Keratinocyte (primary cell): Measurements from ENCODE around the gene STIM1. TPM values are rescaled to one million over a fixed set of nuclear protein-coding genes. Genes with fewer than 3 reads are reported as not detected.
"Not testable (repeated sequence)": the region's sequence is repeated elsewhere in the genome, so short reads cannot be mapped to it uniquely, and the experiment has no call there.

ENCODE experiments used
- DNase-seq: peaks from one replicate; pipeline ENCODE4 v3.0.0-alpha.2; 2011; ENCODE audit warnings: low read depth, missing footprints, low spot score
- FAIRE-seq: peaks from 2 replicates; lab custom pipeline; 2011; peaks lifted over from hg19 to GRCh38; lab: Jason Lieb, UNC
- H2AFZ ChIP-seq: 2 replicates; pipeline ENCODE4 v1.6.0; 2012; ENCODE audit warnings: low read length, control low read depth, inconsistent platforms; ENCODE audit not compliant: control insufficient read depth
- H3K27ac ChIP-seq: 2 replicates; pipeline ENCODE4 v1.5.1; 2011; ENCODE audit warnings: low read length; ENCODE audit not compliant: control insufficient read depth, insufficient read depth
- H3K27me3 ChIP-seq: 3 replicates; pipeline ENCODE4 v1.6.0; 2011; ENCODE audit warnings: low read length; ENCODE audit not compliant: control insufficient read depth, insufficient read depth; ENCODE audit errors: extremely low read depth
- H3K36me3 ChIP-seq, 2 experiments: 2 replicates in 1 of 2; 3 replicates in 1 of 2; pipeline ENCODE4 v1.5.1; 2011; ENCODE audit warnings: low read length in 2 of 2, mild to moderate bottlenecking in 1 of 2; ENCODE audit not compliant: control insufficient read depth in 2 of 2, insufficient read depth in 2 of 2; ENCODE audit errors: extremely low read depth in 1 of 2
- H3K4me1 ChIP-seq: 3 replicates; pipeline ENCODE4 v1.5.1; 2011; ENCODE audit warnings: low read length; ENCODE audit not compliant: control insufficient read depth, insufficient read depth; ENCODE audit errors: extremely low read depth
- H3K4me2 ChIP-seq: 3 replicates; pipeline ENCODE4 v1.6.0; 2011; ENCODE audit warnings: low read depth, low read length; ENCODE audit not compliant: control insufficient read depth, insufficient read depth; ENCODE audit errors: extremely low read depth
- H3K4me3 ChIP-seq, 3 experiments: fragments of 200-600 bp in 1 of 3; sonication (generic) in 1 of 3; 2 replicates in 2 of 3; 3 replicates in 1 of 3; pipeline ENCODE4 v1.5.1; 2011 to 2016; ENCODE audit warnings: low read length in 3 of 3, mild to moderate bottlenecking in 3 of 3, control low read depth in 2 of 3, inconsistent platforms in 1 of 3, low read depth in 1 of 3, mixed read lengths in 1 of 3, mixed run types in 1 of 3, moderate library complexity in 1 of 3; ENCODE audit not compliant: control insufficient read depth in 2 of 3, insufficient read depth in 2 of 3; ENCODE audit errors: extremely low read depth in 1 of 3
- H3K79me2 ChIP-seq: 2 replicates; pipeline ENCODE4 v1.6.0; 2012; ENCODE audit warnings: low read length; ENCODE audit not compliant: control insufficient read depth, insufficient read depth
- H3K9ac ChIP-seq: 3 replicates; pipeline ENCODE4 v1.6.0; 2011; ENCODE audit warnings: low read length; ENCODE audit not compliant: control insufficient read depth, insufficient read depth; ENCODE audit errors: extremely low read depth
- H3K9me1 ChIP-seq: 3 replicates; pipeline ENCODE4 v1.6.0; 2011; ENCODE audit warnings: low read length; ENCODE audit not compliant: control insufficient read depth, insufficient read depth; ENCODE audit errors: extremely low read depth
- H3K9me3 ChIP-seq: 2 replicates; pipeline ENCODE4 v1.5.1; 2012; ENCODE audit warnings: low read depth, low read length; ENCODE audit not compliant: control insufficient read depth
- H4K20me1 ChIP-seq: 3 replicates; pipeline ENCODE4 v1.6.0; 2011; ENCODE audit warnings: low read length; ENCODE audit not compliant: control insufficient read depth, insufficient read depth; ENCODE audit errors: extremely low read depth
- CTCF ChIP-seq, 3 experiments: IDR thresholded peaks in 1 of 3; conservative IDR thresholded peaks in 1 of 3; optimal IDR thresholded peaks in 1 of 3; 2 replicates in 2 of 3; 3 replicates in 1 of 3; pipeline versions ENCODE3 to v1.5.1; 2011; ENCODE audit warnings: low read length in 3 of 3, mild to moderate bottlenecking in 3 of 3, moderate library complexity in 2 of 3, control low read depth in 1 of 3, inconsistent platforms in 1 of 3; ENCODE audit not compliant: insufficient read depth in 2 of 3; ENCODE audit errors: extremely low read depth in 1 of 3
- EZH2 ChIP-seq: IDR thresholded peaks from one replicate; pipeline ENCODE4 v1.6.1; 2012; ENCODE audit warnings: inconsistent platforms, mild to moderate bottlenecking, low read length, moderate library complexity
- dilution Hi-C: fragments of 300-500 bp; cut with MboI; formaldehyde crosslinking; loops from one replicate; pipeline ENCODE4 v1.7.0; 2020; ENCODE audit warnings: low sequenced_read_pairs; ENCODE audit not compliant: extremely low pct_ligation_motif_present
- polyA plus RNA-seq, 5 experiments: library from polyadenylated mRNA; depleted of rRNA in 3 of 5; stranded (reverse) in 3 of 5; stranded (forward) in 1 of 5; unstranded in 1 of 5; fragments of >200 nt; gene quantifications; 1 replicate in 1 of 5; 2 replicates in 3 of 5; 3 replicates in 1 of 5; pipeline versions ENCODE4 v1.2.1 to v1.2.3, GENCODE V29; 2011 to 2012; ENCODE audit warnings: missing spikeins in 2 of 5, low read depth in 1 of 5, low replicate concordance in 1 of 5

STIM1 gene
- polyA plus RNA-seq, 1 donor (not counting 4 experiments of a cell fraction or from before 2014, with no cell fraction given), result 23.7 TPM

- H3K4me2 ChIP-seq, result no peak overlapping the region
- peaks cover 3% of the 10 kb centered on the region for H3K79me2 ChIP-seq
- no peaks in the 10 kb centered on the region for H4K20me1 ChIP-seq
- no peaks in the 10 kb centered on the region for H3K36me3 ChIP-seq
- TF ChIP-seq CTCF (optimal IDR thresholded peaks at IDR 0.05 in 1 of 3, IDR thresholded peaks at IDR 0.05 in 1 of 3, conservative IDR thresholded peaks at IDR 0.05 in 1 of 3; ENCODE audit: extremely low read depth in 1 of 3, insufficient read depth in 2 of 3, low read length in 3 of 3), result no peak
- TF ChIP-seq EZH2, result no peak
- H3K9ac ChIP-seq, result no peak overlapping the region
- dilution Hi-C loops, result no loop called here
- peaks cover 3% of the 10 kb centered on the region for H3K4me1 ChIP-seq
- no peak overlapping the region for H3K4me3 ChIP-seq
- FAIRE-seq, result no peak
- no peaks in the 10 kb centered on the region for H3K9me1 ChIP-seq
- H2AFZ ChIP-seq, result no peak overlapping the region
- no peak overlapping the region for H3K27ac ChIP-seq
- H3K9me3 ChIP-seq, result peaks cover 2% of the 10 kb centered on the region
- DNase-seq, result no peak
- H3K27me3 ChIP-seq, result no peaks in the 10 kb centered on the region
These were observed 140.6 kb downstream of the STIM1 start for GRCh38 chr11:3995949-3996554.

- dilution Hi-C loops, result no loop called here
- Histone ChIP-seq H4K20me1 (no peaks in the 10 kb centered on the region), H3K9me1 (no peaks in the 10 kb centered on the region), H3K4me2 (no peak overlapping the region), H3K4me3 (no peak overlapping the region), H3K9ac (no peak overlapping the region), H3K4me1 (peaks cover 3% of the 10 kb centered on the region), H3K79me2 (peaks cover 3% of the 10 kb centered on the region), H3K27me3 (no peaks in the 10 kb centered on the region), H3K27ac (no peak overlapping the region), H3K9me3 (peaks cover 2% of the 10 kb centered on the region), H2AFZ (no peak overlapping the region), H3K36me3 (no peaks in the 10 kb centered on the region)
- TF ChIP-seq CTCF (optimal IDR thresholded peaks at IDR 0.05 in 1 of 3, IDR thresholded peaks at IDR 0.05 in 1 of 3, conservative IDR thresholded peaks at IDR 0.05 in 1 of 3; ENCODE audit: extremely low read depth in 1 of 3, insufficient read depth in 2 of 3, low read length in 3 of 3), result no peak
- TF ChIP-seq EZH2, result no peak
- no peak for DNase-seq
- FAIRE-seq, result no peak
These were observed 141.2 kb downstream of the STIM1 start for GRCh38 chr11:3996651-3997050.

- H3K9me1 ChIP-seq, FAIRE-seq, H3K4me2 ChIP-seq, H3K36me3 ChIP-seq, H3K27ac ChIP-seq, H3K9me3 ChIP-seq, H3K27me3 ChIP-seq, H2AFZ ChIP-seq, H3K79me2 ChIP-seq, H3K4me1 ChIP-seq, H4K20me1 ChIP-seq, DNase-seq, H3K4me3 ChIP-seq, H3K9ac ChIP-seq, dilution Hi-C loops: not testable (repeated sequence)
These were observed 149.3 kb downstream of the STIM1 start for GRCh38 chr11:4004753-4005152.
